ENCODE results near the gene RGL4. TPM values are rescaled to one million over a fixed set of nuclear protein-coding genes. Genes with fewer than 3 reads are reported as not detected.

The RGL4 gene
- total and polyA plus RNA-seq, 2 donors from 2014 or later = 0.60 to 0.80 TPM

DNA sequence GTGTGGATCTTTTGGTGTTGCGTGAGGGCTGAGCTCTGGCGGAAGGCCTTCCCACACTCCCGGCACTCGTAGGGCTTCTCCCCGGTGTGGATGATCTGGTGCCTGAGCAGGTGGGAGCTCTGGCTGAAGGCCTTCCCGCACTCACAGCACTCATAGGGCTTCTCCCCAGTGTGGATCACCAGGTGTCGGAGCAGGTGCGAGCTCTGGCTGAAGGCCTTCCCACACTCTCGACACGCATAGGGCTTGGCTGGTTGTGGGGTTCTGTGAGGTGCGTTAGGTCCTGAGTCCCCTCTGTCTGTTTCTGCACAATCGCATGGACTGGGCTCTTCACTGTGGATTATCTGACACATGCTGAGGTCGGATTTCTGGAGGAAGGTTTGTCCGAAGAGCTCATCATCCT is 53.7 kb downstream of the RGL4 start:
- Histone ChIP-seq H3K4me3 (ENCODE audit: low read length in 3 of 3) (no peak overlapping the region), H3K4me1 (ENCODE audit: control insufficient read depth in 2 of 3, insufficient read depth in 2 of 3, low read depth in 1 of 3, low read length in 3 of 3) (no peaks in the 10 kb centered on the region), H3K27ac (ENCODE audit: low read depth in 2 of 2, low read length in 2 of 2) (no peak overlapping the region), H3K27me3 (ENCODE audit: control insufficient read depth, insufficient read depth, low read length) (no peaks in the 10 kb centered on the region), H3K9me3 (ENCODE audit: control insufficient read depth in 2 of 3, insufficient read depth in 1 of 3, low read length in 3 of 3) (no peaks in the 10 kb centered on the region), H3K36me3 (ENCODE audit: control insufficient read depth in 2 of 3, insufficient read depth in 3 of 3, low read length in 3 of 3) (peaks cover 0 to 17% (median 15%) of the 10 kb centered on the region in 3 donors), H3K9ac (ENCODE audit: low read length in 3 of 3) (no peak overlapping the region)
- TF ChIP-seq, protein P1, sequence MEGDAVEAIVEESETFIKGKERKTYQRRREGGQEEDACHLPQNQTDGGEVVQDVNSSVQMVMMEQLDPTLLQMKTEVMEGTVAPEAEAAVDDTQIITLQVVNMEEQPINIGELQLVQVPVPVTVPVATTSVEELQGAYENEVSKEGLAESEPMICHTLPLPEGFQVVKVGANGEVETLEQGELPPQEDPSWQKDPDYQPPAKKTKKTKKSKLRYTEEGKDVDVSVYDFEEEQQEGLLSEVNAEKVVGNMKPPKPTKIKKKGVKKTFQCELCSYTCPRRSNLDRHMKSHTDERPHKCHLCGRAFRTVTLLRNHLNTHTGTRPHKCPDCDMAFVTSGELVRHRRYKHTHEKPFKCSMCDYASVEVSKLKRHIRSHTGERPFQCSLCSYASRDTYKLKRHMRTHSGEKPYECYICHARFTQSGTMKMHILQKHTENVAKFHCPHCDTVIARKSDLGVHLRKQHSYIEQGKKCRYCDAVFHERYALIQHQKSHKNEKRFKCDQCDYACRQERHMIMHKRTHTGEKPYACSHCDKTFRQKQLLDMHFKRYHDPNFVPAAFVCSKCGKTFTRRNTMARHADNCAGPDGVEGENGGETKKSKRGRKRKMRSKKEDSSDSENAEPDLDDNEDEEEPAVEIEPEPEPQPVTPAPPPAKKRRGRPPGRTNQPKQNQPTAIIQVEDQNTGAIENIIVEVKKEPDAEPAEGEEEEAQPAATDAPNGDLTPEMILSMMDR (IDR thresholded peaks at IDR 0.05; ENCODE audit: borderline replicate concordance, extremely low read depth, insufficient read depth) = no peak
- FAIRE-seq (no peak), DNase-seq (no peak)
- intact Hi-C loops (cut with DNase I) = no loop called here

- TF ChIP-seq, protein P1 (IDR thresholded peaks at IDR 0.05; ENCODE audit: borderline replicate concordance, extremely low read depth, insufficient read depth) = no peak
- Histone ChIP-seq H3K36me3 (ENCODE audit: control insufficient read depth in 2 of 3, insufficient read depth in 3 of 3, low read length in 3 of 3) (peaks cover 0 to 17% (median 15%) of the 10 kb centered on the region in 3 donors), H3K9me3 (ENCODE audit: control insufficient read depth in 2 of 3, insufficient read depth in 1 of 3, low read length in 3 of 3) (no peaks in the 10 kb centered on the region), H3K4me1 (ENCODE audit: control insufficient read depth in 2 of 3, insufficient read depth in 2 of 3, low read depth in 1 of 3, low read length in 3 of 3) (peaks cover 0 to 7% (median 0%) of the 10 kb centered on the region in 3 donors), H3K4me3 (ENCODE audit: low read length in 3 of 3) (no peak overlapping the region), H3K9ac (ENCODE audit: low read length in 3 of 3) (no peak overlapping the region), H3K27ac (ENCODE audit: low read depth in 2 of 2, low read length in 2 of 2) (no peak overlapping the region), H3K27me3 (ENCODE audit: control insufficient read depth, insufficient read depth, low read length) (no peaks in the 10 kb centered on the region)
- FAIRE-seq (no peak), DNase-seq (no peak)
- intact Hi-C loops (cut with DNase I) = no loop called here
Observed at GRCh38 chr22:23745791-23746190, 55.0 kb downstream of the RGL4 start.

Other genes with a start within 250 kb of the RGL4 start
- gene IGLL1, start 110.7 kb upstream of the RGL4 start, total RNA-seq = not detected
- not detected for gene IGLL1, start 110.7 kb upstream of the RGL4 start, polyA plus RNA-seq (ENCODE audit: insufficient read depth, low read depth, low replicate concordance)
- gene DRICH1, start 58.7 kb upstream of the RGL4 start, total RNA-seq = 1.1 TPM
- gene DRICH1, start 58.7 kb upstream of the RGL4 start, polyA plus RNA-seq (ENCODE audit: insufficient read depth, low read depth, low replicate concordance) = 1.3 TPM
- 6.6 TPM for gene ZNF70, start 60.1 kb downstream of the RGL4 start, total RNA-seq
- 1.1 TPM for gene ZNF70, start 60.1 kb downstream of the RGL4 start, polyA plus RNA-seq (ENCODE audit: insufficient read depth, low read depth, low replicate concordance)
- 1.0 TPM for gene VPREB3, start 63.4 kb downstream of the RGL4 start, total RNA-seq
- 1.3 TPM for gene VPREB3, start 63.4 kb downstream of the RGL4 start, polyA plus RNA-seq (ENCODE audit: insufficient read depth, low read depth, low replicate concordance)
- not detected for gene C22orf15, start 72.0 kb downstream of the RGL4 start, total RNA-seq
- not detected for gene C22orf15, start 72.0 kb downstream of the RGL4 start, polyA plus RNA-seq (ENCODE audit: insufficient read depth, low read depth, low replicate concordance)
- gene CHCHD10, start 77.0 kb downstream of the RGL4 start, total RNA-seq = 190 TPM
- 1,445 TPM for gene CHCHD10, start 77.0 kb downstream of the RGL4 start, polyA plus RNA-seq (ENCODE audit: insufficient read depth, low read depth, low replicate concordance)
- gene MMP11, start 81.8 kb downstream of the RGL4 start, total RNA-seq = 4.4 TPM
- gene MMP11, start 81.8 kb downstream of the RGL4 start, polyA plus RNA-seq (ENCODE audit: insufficient read depth, low read depth, low replicate concordance) = 2.7 TPM
- 79.0 TPM for gene SMARCB1, start 96.0 kb downstream of the RGL4 start, total RNA-seq
- 68.7 TPM for gene SMARCB1, start 96.0 kb downstream of the RGL4 start, polyA plus RNA-seq (ENCODE audit: insufficient read depth, low read depth, low replicate concordance)
- 24.7 TPM for gene DERL3, start 148.0 kb downstream of the RGL4 start, total RNA-seq
- gene DERL3, start 148.0 kb downstream of the RGL4 start, polyA plus RNA-seq (ENCODE audit: insufficient read depth, low read depth, low replicate concordance) = 3.1 TPM
- 28.9 TPM for gene SLC2A11, start 166.9 kb downstream of the RGL4 start, total RNA-seq
- 23.7 TPM for gene SLC2A11, start 166.9 kb downstream of the RGL4 start, polyA plus RNA-seq (ENCODE audit: insufficient read depth, low read depth, low replicate concordance)
- 505 TPM for gene MIF, start 203.4 kb downstream of the RGL4 start, total RNA-seq
- gene MIF, start 203.4 kb downstream of the RGL4 start, polyA plus RNA-seq (ENCODE audit: insufficient read depth, low read depth, low replicate concordance) = 1,211 TPM